Breast epithelium (tissue), 3 donors: ENCODE results near the gene STXBP1.

Source experiments
- CTCF ChIP-seq, 3 donors: fragments of 450-650 bp; IDR thresholded peaks; one replicate each; pipeline ENCODE4 v1.5.1; 2016 to 2017; ENCODE audit warnings: antibody characterized with exemption in 3 of 3, mild to moderate bottlenecking in 3 of 3, moderate library complexity in 3 of 3
- POLR2A ChIP-seq: fragments of 450-650 bp; IDR thresholded peaks from one replicate; pipeline ENCODE4 v1.6.1; 2016; ENCODE audit warnings: antibody characterized with exemption, mild to moderate bottlenecking, moderate library complexity

- TF ChIP-seq CTCF (IDR thresholded peaks at IDR 0.05) = no peak
- TF ChIP-seq POLR2A = no peak
Measured at GRCh38 chr9:127664678-127665507, 52.8 kb downstream of the STXBP1 start.
